Raji (cell line): ENCODE results near the gene PDCL3.

Experiments
- POLR2A ChIP-seq: IDR thresholded peaks from 2 replicates; pipeline ENCODE4 v1.6.1; 2011; ENCODE audit warnings: low read depth, low read length, control low read depth; ENCODE audit not compliant: insufficient read depth

Gene PDCL3

DNA sequence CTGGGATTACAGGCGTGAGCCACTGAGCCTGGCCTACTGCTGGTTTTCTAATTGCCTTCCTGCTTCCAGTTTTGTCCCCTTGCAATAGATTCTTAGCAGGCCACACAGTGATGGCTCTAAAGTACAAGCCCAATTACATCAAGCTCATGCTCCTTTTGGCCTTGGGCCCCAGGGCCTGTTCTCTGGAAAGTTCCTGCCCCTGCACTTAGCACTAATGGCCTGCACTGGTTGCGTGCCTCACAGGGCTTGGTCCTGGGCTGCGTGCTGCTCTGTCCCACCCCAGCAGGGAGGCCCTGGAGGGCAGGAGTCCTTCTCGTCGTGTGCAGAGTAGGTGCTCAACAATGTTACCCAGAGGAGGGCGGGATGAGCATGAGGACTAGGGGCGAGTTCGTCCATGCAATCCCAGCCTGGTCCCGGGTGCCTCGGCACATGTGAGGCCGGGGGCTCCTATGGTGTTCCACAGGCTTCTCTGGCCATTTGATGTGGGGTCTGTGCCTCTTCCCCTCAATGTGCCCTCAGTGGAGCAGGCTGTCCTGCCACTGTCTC, 51.7 kb downstream of the PDCL3 start:
- no peak for TF ChIP-seq POLR2A

- no peak for TF ChIP-seq POLR2A
Measured at GRCh38 chr2:100615471-100615870, 52.7 kb downstream of the PDCL3 start.

DNA sequence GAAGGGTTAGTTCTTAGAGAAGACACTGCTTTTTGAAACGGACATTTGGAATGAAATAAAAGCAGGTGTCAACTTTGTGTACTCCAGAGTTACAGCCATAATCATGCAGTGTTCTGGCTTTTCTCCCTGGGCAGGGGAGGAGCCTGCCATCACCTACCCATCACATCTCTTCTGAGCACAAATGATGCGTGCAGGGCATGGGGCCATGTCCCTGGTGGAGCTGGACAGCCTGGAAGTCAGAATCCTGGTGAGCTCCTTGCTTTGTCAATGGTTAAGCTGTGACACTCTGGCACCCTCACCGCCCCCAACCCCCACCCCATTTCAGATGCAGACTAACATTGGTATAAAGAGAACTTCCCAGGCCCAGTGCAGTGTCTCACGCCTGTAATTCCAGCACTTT, 53.1 kb downstream of the PDCL3 start:
- no peak for TF ChIP-seq POLR2A

GRCh38 chr2:100616841-100617390, 54.1 kb downstream of the PDCL3 start:
- TF ChIP-seq POLR2A = no peak

- TF ChIP-seq POLR2A = no peak
Measured at GRCh38 chr2:100619951-100620350, 57.2 kb downstream of the PDCL3 start.

- no peak for TF ChIP-seq POLR2A
Measured at GRCh38 chr2:100620481-100620880, 57.7 kb downstream of the PDCL3 start.

- no peak for TF ChIP-seq POLR2A
Measured at GRCh38 chr2:100621371-100621951, 58.7 kb downstream of the PDCL3 start.

DNA sequence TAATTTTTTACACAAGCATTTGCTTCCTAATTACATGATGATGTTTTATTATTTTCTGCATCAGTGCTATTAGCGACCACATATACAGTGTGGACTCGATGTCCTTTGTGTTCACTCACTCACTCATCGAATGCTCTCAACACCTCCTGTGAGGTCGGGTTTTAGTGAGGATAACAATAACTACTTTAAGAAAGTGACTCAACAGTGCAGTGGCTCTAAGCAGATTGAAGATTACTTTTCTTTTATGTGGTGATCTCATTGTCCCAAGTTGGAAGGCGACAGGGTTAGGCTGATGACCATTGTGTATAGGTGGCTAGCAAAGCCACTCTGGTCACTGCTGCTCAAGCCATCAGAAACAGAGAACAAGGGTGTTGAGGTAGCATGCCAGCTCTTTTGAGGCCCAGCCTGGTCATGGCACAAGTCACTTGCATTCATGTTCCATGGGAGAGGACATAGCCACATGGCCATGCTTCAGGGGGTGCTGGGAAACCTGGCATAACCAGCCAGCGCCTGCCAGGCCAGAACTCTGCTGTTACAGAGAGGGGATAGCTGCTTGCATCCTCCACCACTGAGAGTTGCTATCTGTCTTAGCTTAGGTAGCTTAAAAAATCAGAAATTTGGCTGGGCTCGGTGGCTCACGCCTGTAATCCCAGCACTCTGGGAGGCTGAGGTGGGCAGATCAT, 60.4 kb downstream of the PDCL3 start:
- no peak for TF ChIP-seq POLR2A

- TF ChIP-seq POLR2A = no peak
Measured at GRCh38 chr2:100623930-100624329, 61.1 kb downstream of the PDCL3 start.

- no peak for TF ChIP-seq POLR2A
Measured at GRCh38 chr2:100624536-100624935, 61.7 kb downstream of the PDCL3 start.

DNA sequence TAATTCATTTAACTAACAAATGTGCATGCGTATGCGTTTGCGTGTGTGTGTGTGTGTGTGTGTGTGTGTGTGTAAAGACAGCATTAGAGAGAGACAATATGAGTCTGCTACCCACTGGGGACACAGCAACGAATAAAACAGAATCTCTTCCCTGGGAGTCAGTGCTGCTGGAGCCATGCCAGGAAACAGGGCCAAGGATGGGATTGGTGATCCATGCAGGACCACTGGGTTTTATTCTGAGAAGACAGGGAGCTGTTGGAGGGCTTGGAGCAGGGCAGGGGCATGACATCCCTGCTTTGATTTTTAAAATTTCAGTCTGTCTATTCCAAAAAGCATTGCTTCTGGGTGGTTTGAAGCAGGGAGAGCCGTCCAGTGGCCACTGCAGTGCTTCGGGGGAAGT, 62.9 kb downstream of the PDCL3 start:
- TF ChIP-seq POLR2A = no peak
